Stimulated activated CD8-positive, alpha-beta memory T cell treated with anti-CD3 and anti-CD28 coated beads, Interleukin-12 subunit alpha, Interleukin-12 subunit beta, amount 100 ng/mL, for 1 hour (primary cell): Measurements from ENCODE around the gene DENND1A.
"Not testable (repeated sequence)": the region's sequence is repeated elsewhere in the genome, so short reads cannot be mapped to it uniquely, and the experiment has no call there.

Experiments used
- DNase-seq: peaks from one replicate; pipeline ENCODE4 v3.0.0-alpha.2; 2020; ENCODE audit warnings: low read depth

Gene DENND1A

GRCh38 chr9:123652416-123652815 is 277.5 kb downstream of the DENND1A start:
- no peak for DNase-seq

DNA sequence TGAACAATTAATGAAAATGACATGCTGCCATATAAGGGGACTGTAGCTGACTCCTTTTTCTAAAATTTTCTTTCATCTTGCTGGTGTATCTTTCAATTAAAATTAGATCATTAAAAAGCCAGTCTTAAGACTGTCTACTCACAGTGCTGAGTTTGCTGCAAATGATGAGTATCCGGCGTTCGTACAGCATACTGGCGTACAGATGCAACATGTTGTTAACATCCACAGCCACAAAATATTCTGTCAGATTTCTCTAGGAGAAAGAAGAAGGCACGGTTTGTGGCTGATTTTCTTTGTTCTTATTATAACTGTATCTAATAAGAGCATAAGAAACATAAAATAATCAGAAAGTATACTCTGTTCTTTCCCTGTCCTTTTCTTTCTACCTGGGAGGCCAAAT is 278.1 kb downstream of the DENND1A start:
- DNase-seq, result no peak

DNA sequence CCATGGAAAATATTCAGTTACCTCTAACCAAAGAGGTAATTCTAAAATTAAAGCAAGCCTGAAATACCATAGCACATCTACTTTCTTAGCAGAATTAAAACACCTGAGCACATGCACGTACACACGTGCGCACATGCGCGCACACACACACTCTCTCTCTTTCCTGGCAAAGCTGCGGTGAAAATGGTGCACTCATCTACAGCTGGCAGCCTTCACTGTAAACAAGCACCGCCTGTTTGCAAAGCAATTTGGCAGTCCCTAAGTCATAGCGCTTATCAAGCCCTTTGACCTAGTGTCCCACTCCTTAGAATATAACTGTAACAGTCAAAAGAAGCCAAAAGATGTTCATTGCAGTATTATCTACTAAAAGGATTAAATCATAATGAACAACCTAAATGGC is 278.7 kb downstream of the DENND1A start:
- DNase-seq, result no peak

DNA sequence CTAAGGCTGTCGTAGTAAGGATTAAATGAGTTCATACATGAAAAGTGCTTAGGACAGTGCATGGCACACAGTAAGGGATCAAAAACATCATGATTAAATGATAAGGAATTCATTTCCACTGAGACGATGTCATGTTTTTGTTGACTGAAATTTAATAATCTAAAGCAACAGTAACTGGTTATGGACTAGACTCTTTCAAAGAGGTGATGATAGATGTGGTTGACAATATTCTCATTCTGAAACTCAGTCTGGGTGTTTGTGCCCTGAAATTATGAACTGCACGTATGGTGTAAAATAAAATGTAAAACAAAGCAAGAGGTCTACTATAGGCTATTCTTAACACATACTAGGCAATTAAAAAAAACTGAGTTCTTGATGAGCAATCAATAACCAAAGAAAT is 280.0 kb downstream of the DENND1A start:
- DNase-seq, result no peak

DNA sequence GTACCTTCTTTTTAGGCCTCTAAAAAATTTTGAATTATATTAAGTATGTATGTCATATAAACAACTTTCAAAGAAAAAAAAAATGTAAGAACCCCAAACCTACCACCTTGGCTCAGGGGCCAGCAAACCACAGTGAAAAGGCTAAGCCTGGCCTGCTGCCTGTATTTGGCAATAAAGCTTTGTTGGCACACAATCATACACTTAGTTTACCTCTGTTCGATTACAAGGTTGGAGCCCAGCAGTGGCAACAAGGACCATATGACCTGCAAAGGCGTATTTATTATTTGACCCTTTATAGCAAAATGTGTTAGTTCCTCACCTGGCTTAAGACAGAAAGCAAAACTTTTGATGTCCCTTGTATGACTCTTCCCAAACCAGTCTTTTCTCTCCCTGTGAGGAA is 282.8 kb downstream of the DENND1A start:
- DNase-seq, result no peak

GRCh38 chr9:123645762-123646161 is 284.2 kb downstream of the DENND1A start:
- no peak for DNase-seq

GRCh38 chr9:123645126-123645525 is 284.8 kb downstream of the DENND1A start:
- DNase-seq, result no peak

GRCh38 chr9:123643518-123643917 is 286.4 kb downstream of the DENND1A start:
- no peak for DNase-seq

DNA sequence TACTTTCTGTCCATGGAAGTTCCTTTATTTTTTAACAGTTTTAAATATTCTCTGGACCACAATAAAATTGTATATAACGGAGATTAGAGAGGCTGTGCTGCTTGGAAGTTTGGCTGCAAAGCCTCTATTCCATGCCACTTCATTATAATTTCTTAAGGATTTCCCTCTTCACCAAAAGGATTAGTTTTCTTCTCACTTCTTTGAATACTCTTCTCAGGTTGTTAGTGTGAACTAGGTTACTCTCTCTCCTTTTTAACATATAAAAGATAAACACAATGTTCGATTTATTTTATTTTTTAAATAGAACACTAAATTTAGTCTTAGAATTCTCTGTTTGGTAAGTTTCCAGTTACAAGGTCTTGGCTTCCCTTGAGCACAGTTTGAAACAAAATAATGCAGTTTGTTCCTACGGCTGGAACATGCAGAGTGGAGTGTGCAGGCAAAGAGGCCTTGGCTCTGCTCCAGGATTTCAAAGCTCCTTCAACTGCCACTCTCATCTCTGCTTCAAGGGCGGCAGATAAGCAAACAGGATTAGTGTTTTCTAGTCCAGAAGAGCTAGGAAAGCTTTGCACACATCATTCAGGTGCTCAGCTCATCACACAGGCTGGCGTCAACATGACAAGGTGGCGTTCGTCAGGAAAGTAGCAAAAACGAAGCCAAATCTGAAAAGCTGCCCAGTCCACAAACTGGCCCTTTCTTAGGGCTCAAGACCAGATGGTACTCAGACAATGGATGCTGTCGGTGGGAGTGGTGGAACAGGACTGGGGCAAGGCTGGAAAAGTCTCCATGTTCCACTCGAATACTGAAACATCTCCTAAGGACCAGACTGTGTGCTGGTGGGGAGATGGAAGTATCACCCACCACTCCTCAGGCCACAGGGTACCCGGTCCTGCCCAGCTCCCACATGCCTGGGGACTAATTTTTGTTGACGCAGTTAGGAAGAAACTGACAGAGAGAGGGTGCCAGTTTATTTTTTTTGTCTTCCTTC is 287.3 kb downstream of the DENND1A start:
- no peak for DNase-seq

- DNase-seq, result no peak
These were observed 289.1 kb downstream of the DENND1A start for GRCh38 chr9:123640792-123641222.

GRCh38 chr9:123639743-123640142 is 290.2 kb downstream of the DENND1A start:
- DNase-seq, result no peak

DNA sequence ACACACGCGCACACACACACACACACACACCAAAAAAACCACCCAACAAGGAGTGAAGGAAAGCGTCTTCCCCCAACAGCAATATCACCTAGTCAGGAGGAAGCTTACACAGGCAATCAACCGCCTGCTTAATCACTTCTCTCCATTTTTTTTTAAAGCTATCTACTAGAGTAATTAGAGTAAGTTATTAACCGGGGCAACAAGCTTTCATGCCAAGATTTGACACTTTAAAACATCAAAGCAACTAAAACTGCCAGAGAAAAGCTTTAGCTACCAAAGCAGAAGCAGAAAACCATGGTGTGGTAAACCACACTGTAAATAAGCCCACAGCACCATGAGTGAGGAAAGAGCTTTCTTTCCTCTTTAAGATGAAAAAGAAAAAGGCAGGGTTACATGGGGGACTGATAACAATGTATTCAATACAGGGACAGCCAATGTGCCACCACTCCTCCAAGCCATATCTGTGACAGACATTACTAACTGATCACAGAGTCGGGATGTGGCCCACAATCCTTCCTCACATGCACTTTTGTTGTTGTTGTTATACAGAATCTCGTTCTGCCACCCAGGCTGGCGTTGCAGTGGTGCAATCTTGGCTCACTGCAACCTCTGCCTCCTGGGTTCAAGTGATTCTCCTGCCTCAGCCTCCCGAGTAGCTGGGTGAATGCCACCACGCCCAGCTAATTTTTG is 291.8 kb downstream of the DENND1A start:
- no peak for DNase-seq

DNA sequence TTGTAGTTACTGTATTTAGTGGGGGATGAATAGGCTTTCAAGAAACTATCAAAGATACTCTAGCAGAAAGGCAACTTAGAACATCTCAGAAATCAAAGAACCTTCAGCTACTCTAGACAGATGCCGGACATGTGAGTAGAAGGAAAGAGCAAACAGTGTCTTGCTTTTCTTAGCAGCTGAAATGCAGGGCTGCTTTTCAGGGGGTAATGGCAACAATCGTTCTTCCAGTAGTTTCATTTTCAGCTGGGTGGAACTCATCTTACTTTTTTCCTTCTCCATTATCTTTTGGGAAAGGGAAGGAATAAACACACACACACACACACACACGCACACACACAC is 292.4 kb downstream of the DENND1A start:
- no peak for DNase-seq

DNA sequence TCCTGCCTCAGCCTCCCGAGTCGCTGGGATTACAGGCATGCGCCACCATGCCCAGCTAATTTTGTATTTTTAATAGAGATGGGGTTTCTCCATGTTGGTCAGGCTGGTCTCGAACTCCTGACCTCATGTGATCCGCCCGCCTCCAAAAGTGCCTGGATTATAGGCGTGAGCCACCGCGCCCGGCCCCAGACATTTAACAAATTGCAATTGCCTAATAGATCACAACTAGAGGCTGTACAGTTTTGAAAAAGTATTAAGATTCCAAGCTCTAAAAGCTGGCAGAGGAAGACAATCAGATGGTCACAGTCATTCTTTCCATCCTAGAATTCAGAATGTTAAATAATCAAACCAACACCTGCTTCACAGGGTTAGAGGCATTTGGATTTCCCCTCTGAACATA is 293.1 kb downstream of the DENND1A start:
- not testable (repeated sequence) for DNase-seq

GRCh38 chr9:123631862-123632261 is 298.1 kb downstream of the DENND1A start:
- no peak for DNase-seq

GRCh38 chr9:123630233-123630632 is 299.7 kb downstream of the DENND1A start:
- DNase-seq, result no peak

- DNase-seq, result no peak
These were observed 300.4 kb downstream of the DENND1A start for GRCh38 chr9:123629531-123629930.

GRCh38 chr9:123622711-123623241 is 307.1 kb downstream of the DENND1A start:
- no peak for DNase-seq

DNA sequence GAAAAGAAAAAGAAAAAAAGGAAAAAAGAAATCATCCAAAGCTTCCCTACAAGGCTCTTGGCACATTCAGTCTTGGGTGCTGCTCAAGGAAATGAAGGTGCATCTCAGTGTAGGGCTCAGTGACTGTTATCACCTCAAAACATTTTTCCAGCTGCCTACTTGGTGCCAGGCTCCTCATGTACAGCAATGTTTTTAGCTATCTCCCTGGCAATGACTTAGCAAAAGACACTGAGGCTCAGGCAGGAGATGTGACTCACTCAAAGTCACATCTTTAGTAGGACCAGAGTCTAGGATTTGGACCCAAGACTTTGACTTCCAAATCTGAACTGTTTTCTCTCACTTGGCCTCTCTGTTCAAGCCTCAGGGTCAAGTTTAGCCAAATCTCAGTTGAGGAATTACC is 309.7 kb downstream of the DENND1A start:
- DNase-seq, result no peak

DNA sequence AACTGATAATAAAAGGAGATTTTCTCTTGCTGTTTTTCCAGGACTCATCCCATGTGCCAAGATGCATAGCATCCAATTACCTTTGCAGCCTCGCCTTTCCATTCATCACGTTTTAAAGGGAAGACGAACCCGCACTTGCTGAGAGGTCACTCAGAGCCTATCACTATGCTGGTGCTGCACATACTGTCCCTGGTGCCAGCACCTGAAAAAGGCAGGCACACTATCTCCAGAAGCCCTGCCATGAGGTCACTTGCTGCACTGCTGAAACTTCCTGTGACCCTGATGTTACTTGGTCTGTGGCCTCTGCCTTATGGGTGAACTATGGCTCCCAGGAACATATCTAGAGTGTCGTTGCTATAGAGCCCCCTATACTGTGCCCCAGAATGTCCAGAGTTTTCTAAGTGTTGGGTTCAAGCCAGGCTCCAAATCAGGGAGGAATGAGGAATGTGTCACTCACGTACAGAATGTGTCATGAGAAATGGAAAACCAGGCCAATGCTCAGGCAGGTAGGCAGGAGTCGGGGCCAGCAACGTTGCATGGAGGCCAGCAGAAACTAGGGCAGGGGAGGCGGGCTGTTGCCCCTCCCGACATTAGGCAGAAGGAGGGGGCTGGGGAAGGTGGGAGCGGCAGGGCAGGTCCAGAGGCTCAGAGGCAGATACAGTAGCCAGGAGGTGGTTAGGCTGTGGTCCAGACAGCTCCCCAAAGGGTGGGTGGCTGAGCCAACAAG is 311.8 kb downstream of the DENND1A start:
- DNase-seq, result no peak

GRCh38 chr9:123617286-123617685 is 312.6 kb downstream of the DENND1A start:
- no peak for DNase-seq

GRCh38 chr9:123616707-123617106 is 313.2 kb downstream of the DENND1A start:
- no peak for DNase-seq
